ENCODE measurements around the gene DCP1B.

GRCh38 chr12:2017546-2018337, 13.5 kb upstream of the DCP1B start:
- TF ChIP-seq REST (IDR thresholded peaks at IDR 0.05; ENCODE audit: insufficient read depth in 1 of 2, low read depth in 2 of 2, low read length in 1 of 2) (no peak), CTCF (IDR thresholded peaks at IDR 0.05) (no peak), POLR2AphosphoS5 (IDR thresholded peaks at IDR 0.05; ENCODE audit: low read depth, low read length) (no peak), TCF7L2 (IDR thresholded peaks at IDR 0.05; ENCODE audit: low read depth, low read length) (no peak), SIN3A (IDR thresholded peaks at IDR 0.05; ENCODE audit: borderline replicate concordance, insufficient read depth, low read depth, low read length) (no peak)
